CD4-positive, alpha-beta T cell treated with Interleukin-21 for 1 hour (primary cell): ENCODE data around the gene H2BK1.

Experiments used
- DNase-seq: peaks from one replicate; pipeline ENCODE4 v3.0.0-alpha.2; 2020

The H2BK1 gene

GRCh38 chr7:151231080-151231479, 20.8 kb upstream of the H2BK1 start:
- no peak for DNase-seq

GRCh38 chr7:151229249-151229648, 19.0 kb upstream of the H2BK1 start:
- no peak for DNase-seq

GRCh38 chr7:151228024-151228866, 18.0 kb upstream of the H2BK1 start:
- DNase-seq: no peak

DNA sequence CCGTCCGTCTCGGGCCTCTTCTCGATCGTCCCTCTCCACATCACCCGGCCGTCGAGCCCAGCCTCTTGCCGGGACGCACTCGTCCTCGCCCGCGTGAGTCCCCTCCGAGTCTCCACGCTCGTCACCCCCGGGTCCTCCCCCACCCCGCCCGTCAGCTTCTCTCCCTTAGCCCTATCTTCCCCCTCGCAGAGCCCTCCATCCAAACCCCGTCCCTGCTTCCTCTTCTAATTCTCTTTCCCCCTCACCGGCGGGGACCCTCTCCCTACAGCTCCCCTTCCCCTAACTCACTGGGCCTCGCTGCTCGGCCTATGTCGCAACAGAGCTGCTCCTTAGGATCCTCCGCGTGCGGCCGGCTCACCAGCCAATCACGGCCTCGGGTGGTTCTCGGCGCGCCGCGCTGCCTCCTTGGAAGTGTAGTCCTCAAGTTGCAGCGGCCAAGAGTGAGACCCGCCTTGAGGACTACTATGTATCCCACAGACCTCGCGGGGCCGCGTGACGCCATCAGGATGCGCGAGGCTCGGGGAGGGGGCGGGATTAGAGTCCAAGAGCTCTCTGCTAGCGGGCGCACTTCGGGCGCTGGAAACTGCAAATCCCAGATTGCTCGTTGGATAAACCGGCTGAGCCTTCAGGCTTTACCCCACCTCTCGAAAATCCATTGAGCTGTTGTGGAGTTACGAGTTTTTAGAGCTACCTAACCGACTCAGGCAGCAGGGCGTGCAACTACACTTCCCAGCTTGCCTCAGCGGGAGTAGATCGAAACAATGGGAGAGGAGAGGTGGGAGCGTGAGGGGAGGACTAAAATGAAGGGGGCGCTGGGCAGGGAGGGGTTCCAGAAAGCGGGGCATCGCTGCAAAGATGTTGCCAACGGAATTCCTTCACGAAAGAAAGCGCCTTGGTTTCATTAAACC, 16.8 kb upstream of the H2BK1 start, which contains the start of gene ABCF2:
TSS of gene ABCF2 (minus strand) at position 331 of the 908 bp plus-strand sequence. CDS start 747 bp downstream, outside the sequence.
- DNase-seq: peak; percentile 97

DNA sequence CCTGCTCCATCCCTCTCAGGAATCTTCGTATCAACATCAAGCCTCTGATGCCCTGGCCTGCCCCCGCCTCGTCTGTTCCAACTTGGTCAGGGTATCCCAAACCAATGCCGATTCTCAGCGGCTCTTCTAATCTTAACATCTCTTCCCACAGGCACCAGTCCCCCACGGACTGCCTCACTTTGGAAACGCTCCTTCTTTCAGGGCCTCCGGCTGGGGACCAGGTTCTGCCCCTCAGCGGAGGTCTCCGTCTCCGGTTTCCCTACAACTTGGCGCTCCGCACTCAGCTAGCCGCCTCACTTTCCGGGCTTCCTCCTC, 16.2 kb upstream of the H2BK1 start:
- DNase-seq: no peak

DNA sequence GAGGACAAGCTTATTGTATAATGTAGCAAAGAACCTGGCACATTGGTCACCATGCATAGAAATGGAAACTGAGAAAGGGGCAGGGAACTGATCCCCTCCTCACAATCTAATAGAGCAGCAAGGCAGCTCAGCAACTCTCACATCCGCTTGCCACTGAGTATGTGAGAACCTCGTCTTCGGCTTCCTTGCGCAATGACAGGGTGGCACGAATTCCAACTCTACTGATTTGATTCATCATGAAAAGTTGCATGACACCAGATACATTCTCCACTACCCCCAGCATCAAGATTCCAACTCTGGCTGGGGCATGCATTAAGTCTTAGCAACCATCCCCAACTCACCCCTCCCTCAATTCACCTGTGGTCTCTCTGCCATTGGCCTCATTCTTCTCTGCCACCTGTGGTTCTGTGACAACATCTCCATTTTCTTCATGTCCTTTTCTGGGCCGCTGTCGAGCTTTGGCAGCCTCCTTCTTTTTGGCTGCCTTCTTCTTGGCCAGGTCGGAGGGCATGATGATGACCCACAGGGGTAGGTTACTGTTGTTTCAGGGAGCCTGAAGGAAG, 15.7 kb upstream of the H2BK1 start:
- DNase-seq: no peak

DNA sequence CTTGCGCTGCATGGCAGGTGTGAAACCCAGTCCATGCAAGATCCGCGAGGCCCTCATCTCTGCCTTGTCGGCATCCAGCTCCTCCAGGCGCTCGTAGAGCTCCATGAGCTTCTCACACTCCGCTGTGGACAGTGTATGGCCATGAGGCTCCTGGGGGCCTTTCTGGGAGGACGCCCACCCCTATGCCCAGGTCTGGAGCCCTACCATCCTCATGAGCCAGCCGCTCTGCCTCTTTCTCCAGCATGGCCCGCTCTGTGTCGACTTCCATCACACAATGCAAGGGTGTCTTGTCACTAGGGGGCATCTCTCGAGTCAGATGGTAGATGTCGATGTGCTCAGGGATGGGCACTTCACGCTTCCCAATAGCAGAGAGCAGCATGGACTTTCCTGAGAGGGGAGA, 13.4 kb upstream of the H2BK1 start:
- DNase-seq: no peak

DNA sequence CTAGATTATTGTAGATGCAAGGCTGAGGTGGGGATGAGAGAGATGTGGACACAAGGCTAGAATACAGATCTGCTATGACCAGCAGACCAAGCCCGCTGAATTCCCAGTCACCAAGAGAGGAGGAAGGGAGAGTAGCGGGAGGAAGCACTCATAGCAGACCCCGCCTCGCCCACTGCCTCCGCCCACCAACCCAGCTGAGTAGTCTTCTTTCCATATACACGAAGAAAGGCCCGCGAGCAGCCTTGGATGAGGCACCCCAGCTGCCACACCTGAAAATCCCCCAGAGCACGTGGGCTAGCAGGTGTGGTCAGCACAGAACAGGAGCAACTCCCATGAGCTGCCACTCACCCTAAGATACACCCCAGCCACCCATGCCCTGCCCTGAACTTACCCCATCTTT, 7.9 kb upstream of the H2BK1 start:
- no peak for DNase-seq

GRCh38 chr7:151215396-151215795, 5.1 kb upstream of the H2BK1 start:
- DNase-seq: no peak

DNA sequence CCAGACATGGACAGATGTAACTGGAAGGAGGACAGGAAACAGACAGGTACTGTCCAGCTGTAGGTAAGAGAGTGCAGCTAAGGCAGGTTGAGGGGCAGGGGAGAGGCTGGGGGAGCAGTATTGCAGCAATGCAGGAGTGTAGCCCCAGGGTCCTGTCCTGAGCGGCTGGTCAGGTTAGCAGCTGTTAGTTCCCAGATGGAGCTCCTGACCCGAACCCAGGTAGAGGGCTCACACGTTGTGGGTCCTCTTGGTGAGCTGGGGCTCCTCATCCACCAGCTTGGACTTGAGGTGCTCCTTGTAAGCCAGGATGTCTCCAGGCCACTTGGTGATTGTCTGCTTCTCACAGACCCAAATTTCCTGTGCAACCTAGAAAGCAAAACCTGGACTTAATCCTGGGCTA, 3.5 kb upstream of the H2BK1 start:
- DNase-seq: no peak

DNA sequence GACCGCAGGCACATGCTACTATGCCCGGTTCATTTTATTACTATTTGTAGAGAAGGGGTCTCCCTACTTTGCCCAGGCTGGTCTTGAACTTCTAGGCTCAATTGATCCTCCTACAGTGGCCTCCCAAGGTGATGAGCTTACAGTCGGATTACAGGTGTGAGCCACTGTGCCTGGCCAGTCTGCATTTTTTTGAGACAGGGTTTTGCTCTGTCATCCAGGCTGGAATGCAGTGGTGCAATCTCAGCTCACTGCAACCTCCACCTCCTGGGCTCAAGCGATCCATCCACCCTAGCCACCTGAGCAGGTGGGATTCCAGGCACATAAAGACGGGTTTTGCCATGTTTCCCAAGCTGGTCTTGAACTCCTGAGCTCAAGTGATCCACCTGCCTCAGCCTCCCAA, 2.3 kb upstream of the H2BK1 start:
- DNase-seq: no peak

DNA sequence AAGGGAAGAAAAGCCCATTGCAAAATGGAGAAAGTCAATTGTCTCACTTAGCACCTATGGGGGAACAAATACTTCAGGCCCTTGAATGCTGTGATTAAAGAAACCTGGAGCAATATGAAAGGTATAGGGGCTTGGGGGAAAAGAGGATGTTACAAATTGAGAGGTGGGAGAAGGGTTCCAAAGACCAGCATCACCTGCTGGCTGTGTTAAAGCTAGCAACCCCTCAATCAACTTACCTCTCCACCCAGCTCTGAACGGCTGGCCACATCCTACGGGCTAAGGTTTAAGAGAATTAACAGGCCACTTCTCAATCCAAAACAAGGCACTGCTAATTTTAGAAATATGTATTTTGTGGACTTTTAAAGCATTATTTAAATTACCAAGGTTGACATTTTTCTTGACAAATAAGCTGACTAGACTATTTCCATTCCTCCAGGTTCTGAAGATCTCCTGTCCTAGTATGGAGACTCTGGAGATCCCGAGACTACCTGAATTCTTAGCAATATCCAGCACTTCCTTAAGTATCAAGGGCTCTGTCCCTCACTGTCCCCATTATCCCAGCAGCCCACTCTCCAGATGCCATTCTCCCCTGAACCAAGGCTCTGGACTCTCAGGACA, 976 bp upstream of the H2BK1 start:
- DNase-seq: no peak

DNA sequence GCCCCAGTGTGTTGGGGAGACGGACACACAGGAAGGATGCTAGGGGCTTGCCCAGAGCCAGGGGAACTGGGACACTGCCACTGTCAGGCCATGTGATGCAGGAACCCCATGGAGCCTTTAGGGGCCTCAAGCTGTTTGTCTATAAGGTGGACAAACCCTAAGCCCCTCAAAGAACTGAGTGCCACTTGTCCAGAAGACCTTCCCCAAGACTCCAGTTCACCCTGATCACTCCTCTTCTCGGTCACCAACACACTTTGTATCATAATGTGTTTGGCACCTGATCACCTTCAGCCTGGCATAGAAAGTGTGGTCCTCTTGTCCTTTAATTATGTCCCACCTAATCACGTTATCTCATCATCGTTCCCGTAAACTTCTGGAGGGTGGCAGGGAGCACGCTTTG, 700 bp downstream of the H2BK1 start:
- DNase-seq: no peak

DNA sequence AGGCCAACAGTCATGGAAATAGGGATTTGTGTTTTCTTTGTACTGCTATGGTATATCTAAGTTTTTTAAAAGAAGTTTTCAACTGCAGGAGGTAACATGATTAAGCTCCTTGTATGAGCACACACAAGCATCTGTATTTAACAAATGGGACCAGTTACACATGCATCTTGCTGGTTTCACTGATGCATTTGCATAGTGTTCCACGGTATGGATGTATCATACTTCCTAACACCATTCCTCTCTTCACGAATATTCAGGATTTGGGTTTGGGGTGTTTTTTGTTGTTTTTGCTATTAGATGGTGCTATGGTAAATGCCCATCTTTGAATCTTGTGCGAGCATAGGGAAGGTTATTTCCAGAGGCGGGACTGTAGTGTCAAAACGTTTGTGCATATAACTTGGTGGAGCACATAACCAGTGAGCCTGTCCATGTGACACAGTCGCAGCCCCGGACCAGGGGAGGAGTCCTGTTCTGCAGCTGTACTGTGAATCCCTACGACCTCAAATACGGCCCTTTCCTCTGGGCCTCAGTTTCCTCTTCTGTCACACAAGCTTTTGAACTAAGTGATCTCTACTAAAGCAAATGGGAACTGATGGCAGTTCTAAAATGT, 1.9 kb downstream of the H2BK1 start:
- no peak for DNase-seq

DNA sequence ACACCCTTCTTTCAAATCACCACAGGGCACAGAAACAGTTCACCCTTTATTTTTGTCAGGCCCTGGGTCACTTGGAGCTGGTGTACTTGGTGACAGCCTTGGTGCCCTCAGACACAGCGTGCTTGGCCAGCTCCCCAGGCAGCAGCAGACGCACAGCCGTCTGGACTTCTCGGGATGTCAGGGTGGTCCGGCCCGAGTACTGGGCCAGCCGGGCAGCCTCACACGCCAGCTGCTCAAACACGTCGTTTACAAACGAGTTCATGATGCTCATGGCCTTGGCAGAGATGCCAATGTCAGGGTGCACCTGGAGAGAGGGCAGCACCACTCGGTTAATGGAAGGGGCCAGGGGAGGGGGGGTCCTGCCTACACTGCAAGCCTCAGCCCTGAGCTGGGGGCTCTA, 2.5 kb downstream of the H2BK1 start:
- no peak for DNase-seq

- DNase-seq: no peak
Measured at GRCh38 chr7:151207315-151207714, 3.0 kb downstream of the H2BK1 start.

DNA sequence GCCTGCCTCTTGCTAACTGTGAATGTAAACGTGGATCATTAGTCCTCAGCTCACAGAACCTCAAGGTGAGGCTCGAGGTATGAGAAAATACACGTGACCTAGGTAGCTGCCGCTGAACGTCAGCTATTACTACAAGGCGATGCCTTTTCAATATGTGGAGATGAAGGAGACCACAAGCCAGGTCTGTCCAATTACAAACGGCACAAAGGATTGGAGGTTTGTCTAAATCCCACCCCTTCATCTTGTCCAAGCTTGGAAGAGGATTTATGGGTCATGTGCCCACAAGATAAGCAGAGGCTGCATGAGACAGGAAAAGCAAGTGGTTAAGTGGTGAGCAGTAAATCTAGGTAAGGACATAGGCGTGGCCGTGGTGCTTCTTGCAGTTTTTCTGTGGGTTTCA, 3.4 kb downstream of the H2BK1 start:
- DNase-seq: peak; percentile 71

DNA sequence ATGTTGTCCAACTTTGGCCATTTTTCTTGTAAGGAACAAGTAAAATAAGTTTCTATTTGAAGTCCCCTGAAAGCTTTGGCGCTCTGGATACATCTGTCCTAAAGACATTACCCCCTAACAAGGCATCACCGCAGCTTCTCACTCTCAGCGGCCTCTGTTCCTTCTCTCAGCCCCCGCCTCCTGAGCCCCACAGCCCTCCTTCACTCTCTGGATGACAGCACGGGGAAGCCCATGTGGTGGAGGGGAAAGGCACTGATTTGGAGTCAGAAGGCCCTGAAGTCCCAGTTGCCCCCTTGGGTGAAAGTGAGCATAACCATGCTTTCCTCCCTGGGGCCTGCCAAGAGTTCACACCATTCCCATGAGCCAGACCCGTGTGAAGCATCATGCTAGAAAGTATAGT, 4.6 kb downstream of the H2BK1 start:
- no peak for DNase-seq

- DNase-seq: peak; percentile 9
Measured at GRCh38 chr7:151204383-151205032, 5.8 kb downstream of the H2BK1 start.

DNA sequence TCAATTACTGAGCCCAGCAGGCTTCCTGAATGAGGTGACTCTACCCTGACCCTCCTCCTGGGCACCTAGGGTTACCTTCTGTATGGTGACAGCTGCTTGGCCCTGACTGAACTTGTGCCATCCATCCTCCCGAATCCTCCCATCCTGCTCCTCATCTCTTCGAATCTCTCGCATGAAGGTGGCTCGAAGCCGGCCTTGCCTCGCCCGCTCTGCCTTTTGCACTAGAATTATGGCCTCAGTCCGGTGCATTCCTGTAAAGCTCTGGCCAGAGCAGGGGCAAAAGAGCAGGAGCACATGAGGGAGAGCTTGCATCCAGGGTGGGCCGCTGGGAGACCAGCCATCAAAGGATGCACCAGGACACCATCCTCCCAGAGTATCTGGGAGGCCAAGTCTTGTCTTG, 7.5 kb downstream of the H2BK1 start:
- no peak for DNase-seq

DNA sequence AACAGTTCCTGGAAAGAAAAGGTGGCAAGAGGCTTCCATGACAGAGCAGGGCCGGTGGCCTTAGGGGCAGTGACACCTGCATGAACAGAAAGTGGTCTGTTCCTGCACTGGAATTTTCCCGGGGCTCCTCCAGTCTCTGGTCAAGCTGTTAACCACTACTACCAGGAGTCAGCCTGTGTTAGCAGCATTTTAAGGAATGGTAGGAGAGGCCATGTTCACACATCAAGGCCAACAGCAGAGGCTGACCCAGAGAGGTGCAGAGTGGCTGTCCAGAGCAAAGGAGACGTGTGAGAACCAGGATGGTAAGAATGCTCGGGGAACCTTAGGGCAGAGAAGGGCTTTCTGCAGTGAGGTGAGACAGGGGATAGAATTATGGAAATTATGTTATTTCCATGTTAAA, 8.5 kb downstream of the H2BK1 start:
- no peak for DNase-seq

DNA sequence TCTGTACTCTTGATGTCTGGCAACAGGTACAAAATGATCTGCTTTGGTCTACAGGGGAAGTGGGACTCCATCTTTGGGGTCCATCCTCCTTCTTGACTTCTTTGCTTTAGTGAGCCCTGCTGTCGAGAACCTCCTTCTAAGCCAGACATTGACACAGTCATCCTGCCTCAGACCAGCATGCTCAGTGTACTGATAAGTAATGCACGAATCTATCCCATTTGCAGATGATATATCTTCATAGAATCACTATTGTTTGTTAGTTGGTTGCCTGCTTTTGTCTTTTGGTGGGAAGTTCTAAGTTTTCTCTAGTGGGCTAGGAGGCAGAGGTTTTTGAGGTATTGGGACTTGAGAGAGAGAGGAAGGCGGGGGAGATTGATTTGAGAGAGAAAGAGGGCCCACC, 8.9 kb downstream of the H2BK1 start:
- DNase-seq: no peak
